CD14-positive monocyte (primary cell): Measurements from ENCODE around the gene LDB3. TPM values are rescaled to one million over a fixed set of nuclear protein-coding genes. Genes with fewer than 3 reads are reported as not detected.

Experiments used
- DNase-seq, 3 donors: peaks; one replicate each; pipeline ENCODE4 v3.0.0-alpha.2; 2011 to 2022
- H2AFZ ChIP-seq: 2 replicates; pipeline ENCODE4 v1.6.0; 2012; ENCODE audit warnings: mild to moderate bottlenecking, low read depth, low read length, inconsistent platforms; ENCODE audit not compliant: insufficient read depth, poor library complexity, severe bottlenecking
- H3K27ac ChIP-seq, 2 donors: 1 replicate in 1 of 2; 2 replicates in 1 of 2; pipeline ENCODE4 v1.5.1; 2012 to 2013; ENCODE audit warnings: low read length in 2 of 2, control low read depth in 1 of 2, inconsistent platforms in 1 of 2, low read depth in 1 of 2, mild to moderate bottlenecking in 1 of 2
- H3K27me3 ChIP-seq, 2 donors: one replicate each; pipeline versions ENCODE4 v1.6.0 to v1.6.1; 2011 to 2013; ENCODE audit warnings: low read length in 2 of 2; ENCODE audit not compliant: control insufficient read depth in 2 of 2, insufficient read depth in 2 of 2
- H3K36me3 ChIP-seq, 2 donors: replicated peaks in 1 of 2; 1 replicate in 1 of 2; 2 replicates in 1 of 2; pipeline versions ENCODE4 v1.5.1 to v1.6.1; 2012 to 2013; ENCODE audit warnings: low read length in 2 of 2, control low read depth in 1 of 2, inconsistent platforms in 1 of 2, mild to moderate bottlenecking in 1 of 2; ENCODE audit not compliant: insufficient read depth in 2 of 2, control insufficient read depth in 1 of 2
- H3K4me1 ChIP-seq, 2 donors: 1 replicate in 1 of 2; 2 replicates in 1 of 2; pipeline versions ENCODE4 v1.5.1 to v1.6.1; 2012 to 2013; ENCODE audit warnings: low read length in 2 of 2, control low read depth in 1 of 2, inconsistent platforms in 1 of 2, mild to moderate bottlenecking in 1 of 2, moderate library complexity in 1 of 2; ENCODE audit not compliant: insufficient read depth in 2 of 2, control insufficient read depth in 1 of 2
- H3K4me2 ChIP-seq: replicated peaks from 2 replicates; pipeline ENCODE3; 2012; ENCODE audit warnings: low read length, moderate library complexity, mild to moderate bottlenecking; ENCODE audit not compliant: poor library complexity, severe bottlenecking; ENCODE audit errors: extremely low read depth
- H3K4me3 ChIP-seq, 3 experiments: fragments of 200-600 bp in 1 of 3; sonication (generic) in 1 of 3; replicated peaks in 1 of 3; 1 replicate in 2 of 3; 2 replicates in 1 of 3; pipeline ENCODE4 v1.5.1; 2011 to 2013; ENCODE audit warnings: low read length in 3 of 3, mild to moderate bottlenecking in 3 of 3, control low read depth in 2 of 3, low read depth in 2 of 3, inconsistent platforms in 1 of 3, moderate library complexity in 1 of 3
- H3K79me2 ChIP-seq: 2 replicates; pipeline ENCODE4 v1.6.0; 2012; ENCODE audit warnings: mild to moderate bottlenecking, control low read depth, inconsistent platforms, low read length, moderate library complexity; ENCODE audit not compliant: insufficient read depth
- H3K9ac ChIP-seq: 2 replicates; pipeline ENCODE4 v1.6.0; 2017; ENCODE audit warnings: low read length, mild to moderate bottlenecking; ENCODE audit not compliant: insufficient read depth, poor library complexity, severe bottlenecking
- H3K9me3 ChIP-seq, 2 donors: replicated peaks in 1 of 2; 1 replicate in 1 of 2; 2 replicates in 1 of 2; pipeline versions ENCODE4 v1.5.1 to v1.6.1; 2012 to 2013; ENCODE audit warnings: low read length in 2 of 2, control low read depth in 1 of 2; ENCODE audit not compliant: control insufficient read depth in 1 of 2, insufficient read depth in 1 of 2
- H4K20me1 ChIP-seq: 2 replicates; pipeline ENCODE4 v1.6.0; 2012; ENCODE audit warnings: mild to moderate bottlenecking, low read length, control low read depth, moderate library complexity; ENCODE audit not compliant: insufficient read depth
- H3K27ac Mint-ChIP-seq, 7 donors: one replicate each; pipeline ENCODE4 v1.8.0; 2020; ENCODE audit warnings: mild to moderate bottlenecking in 7 of 7, mixed read lengths in 7 of 7, moderate library complexity in 6 of 7, inconsistent platforms in 2 of 7
- H3K27me3 Mint-ChIP-seq, 3 donors: one replicate each; pipeline ENCODE4 v1.8.0; 2021 to 2022; ENCODE audit warnings: low read depth in 3 of 3, mild to moderate bottlenecking in 3 of 3, mixed read lengths in 3 of 3, moderate library complexity in 3 of 3, inconsistent platforms in 1 of 3
- H3K36me3 Mint-ChIP-seq, 2 donors: one replicate each; pipeline ENCODE4 v1.8.0; 2020; ENCODE audit warnings: mixed read lengths in 2 of 2, inconsistent platforms in 1 of 2, mild to moderate bottlenecking in 1 of 2
- H3K4me1 Mint-ChIP-seq: one replicate; pipeline ENCODE4 v1.8.0; 2020; ENCODE audit warnings: mild to moderate bottlenecking, mixed read lengths
- H3K4me3 Mint-ChIP-seq, 2 donors: one replicate each; pipeline ENCODE4 v1.8.0; 2020; ENCODE audit warnings: mild to moderate bottlenecking in 2 of 2, mixed read lengths in 2 of 2, moderate library complexity in 1 of 2
- H3K9me3 Mint-ChIP-seq, 7 donors: one replicate each; pipeline ENCODE4 v1.8.0; 2020 to 2022; ENCODE audit warnings: mixed read lengths in 7 of 7, mild to moderate bottlenecking in 6 of 7, moderate library complexity in 6 of 7, inconsistent platforms in 2 of 7
- WGBS: methylation state at CpG from one replicate; pipeline ENCODE4 v1.1.5; 2013; ENCODE audit warnings: missing lambda C conversion rate; ENCODE audit not compliant: insufficient coverage; 5-methylcytosine and 5-hydroxymethylcytosine counted together
- intact Hi-C, 2 donors: fragments of 100-400 bp; cut with micrococcal nuclease; formaldehyde crosslinking; loops; one replicate each; pipeline versions ENCODE4 v1.15.0 to v1.15.1; 2023
- polyA plus RNA-seq, 3 donors: library from polyadenylated mRNA; depleted of rRNA in 1 of 3; unstranded in 2 of 3; stranded (reverse) in 1 of 3; fragments of 300-500 nt in 2 of 3; fragments of >200 nt in 1 of 3; fragmentation: Illumina TruSeq in 2 of 3; gene quantifications; 1 replicate in 2 of 3; 2 replicates in 1 of 3; pipeline ENCODE4 v1.2.3, GENCODE V29; 2012 to 2021
- TF ChIP-seq, protein P1 (sequence below): fragments of 200-600 bp; IDR thresholded peaks from one replicate; pipeline ENCODE4 v1.8.0; 2022; ENCODE audit warnings: antibody characterized with exemption, mild to moderate bottlenecking

LDB3 gene
- polyA plus RNA-seq, 3 donors: not detected

DNA sequence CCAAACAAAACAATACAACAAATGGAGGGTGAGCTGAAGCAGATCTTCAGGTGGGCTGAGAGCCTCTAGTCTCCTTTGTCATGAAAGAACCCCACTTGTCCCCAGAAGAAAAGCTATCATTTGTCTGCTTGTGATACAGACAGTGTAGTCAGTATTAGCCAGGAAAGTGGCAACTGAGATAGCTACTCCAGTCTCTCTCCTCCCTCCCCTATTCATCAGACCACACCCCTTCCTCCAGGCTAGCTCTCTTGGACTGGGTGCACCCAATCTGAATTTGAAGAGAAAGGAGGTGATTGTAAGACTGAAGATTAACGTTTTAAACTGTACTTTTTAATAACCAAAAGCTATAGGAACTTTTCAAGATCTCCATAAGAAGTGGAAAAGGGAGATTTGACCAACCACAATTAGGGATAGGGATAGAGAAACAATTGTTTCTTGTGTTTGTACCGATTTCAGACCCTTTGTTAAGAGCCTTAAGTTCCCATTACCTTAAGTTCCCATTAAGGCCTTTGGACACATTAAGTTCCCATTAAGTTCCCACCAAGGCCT, 102.2 kb downstream of the LDB3 start:
- TF ChIP-seq, protein P1, sequence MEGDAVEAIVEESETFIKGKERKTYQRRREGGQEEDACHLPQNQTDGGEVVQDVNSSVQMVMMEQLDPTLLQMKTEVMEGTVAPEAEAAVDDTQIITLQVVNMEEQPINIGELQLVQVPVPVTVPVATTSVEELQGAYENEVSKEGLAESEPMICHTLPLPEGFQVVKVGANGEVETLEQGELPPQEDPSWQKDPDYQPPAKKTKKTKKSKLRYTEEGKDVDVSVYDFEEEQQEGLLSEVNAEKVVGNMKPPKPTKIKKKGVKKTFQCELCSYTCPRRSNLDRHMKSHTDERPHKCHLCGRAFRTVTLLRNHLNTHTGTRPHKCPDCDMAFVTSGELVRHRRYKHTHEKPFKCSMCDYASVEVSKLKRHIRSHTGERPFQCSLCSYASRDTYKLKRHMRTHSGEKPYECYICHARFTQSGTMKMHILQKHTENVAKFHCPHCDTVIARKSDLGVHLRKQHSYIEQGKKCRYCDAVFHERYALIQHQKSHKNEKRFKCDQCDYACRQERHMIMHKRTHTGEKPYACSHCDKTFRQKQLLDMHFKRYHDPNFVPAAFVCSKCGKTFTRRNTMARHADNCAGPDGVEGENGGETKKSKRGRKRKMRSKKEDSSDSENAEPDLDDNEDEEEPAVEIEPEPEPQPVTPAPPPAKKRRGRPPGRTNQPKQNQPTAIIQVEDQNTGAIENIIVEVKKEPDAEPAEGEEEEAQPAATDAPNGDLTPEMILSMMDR: no peak
- Histone ChIP-seq H3K4me2 (no peak overlapping the region), H3K27ac (no peak overlapping the region), H3K36me3 (no peaks in the 10 kb centered on the region), H4K20me1 (no peaks in the 10 kb centered on the region), H3K4me3 (no peak overlapping the region), H3K27me3 (peaks cover 2 to 11% of the 10 kb centered on the region in 2 donors), H3K4me1 (no peaks in the 10 kb centered on the region), H2AFZ (no peak overlapping the region), H3K79me2 (no peaks in the 10 kb centered on the region), H3K9ac (no peak overlapping the region), H3K9me3 (no peaks in the 10 kb centered on the region)
- intact Hi-C loops: no loop called here
- no peaks in the 10 kb centered on the region for H3K4me1 Mint-ChIP-seq
- WGBS: no CpG with 5 or more reads among the region's 2 CpGs
- no peak overlapping the region for H3K27ac Mint-ChIP-seq
- no peak overlapping the region for H3K4me3 Mint-ChIP-seq
- no peak for DNase-seq
- peaks cover 16 to 29% (median 22%) of the 10 kb centered on the region in 3 donors for H3K27me3 Mint-ChIP-seq
- H3K9me3 Mint-ChIP-seq: peaks cover 0 to 1% (median 0%) of the 10 kb centered on the region in 7 donors
- no peaks in the 10 kb centered on the region for H3K36me3 Mint-ChIP-seq

DNA sequence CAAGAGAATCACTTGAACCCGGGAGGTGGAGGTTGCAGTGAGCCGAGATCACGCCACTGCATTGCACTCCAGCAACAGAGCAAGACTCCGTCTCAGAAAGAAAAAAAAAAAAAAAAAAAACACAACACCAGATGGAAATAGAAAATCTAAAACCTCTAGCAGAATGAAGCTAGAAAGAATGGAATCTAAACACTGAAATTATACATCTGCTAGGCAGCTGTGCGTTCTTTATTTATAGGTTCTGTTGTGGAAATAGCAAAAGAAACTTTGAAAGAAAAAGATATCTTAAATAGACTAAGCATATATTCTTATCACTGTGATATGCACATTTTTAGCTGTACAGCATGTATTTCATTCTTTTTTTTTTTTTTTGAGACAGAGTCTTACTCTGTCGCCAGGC, 105.2 kb downstream of the LDB3 start:
- Mint-ChIP-seq H3K4me1 (no peaks in the 10 kb centered on the region), H3K9me3 (no peaks in the 10 kb centered on the region), H3K4me3 (no peak overlapping the region), H3K27ac (no peak overlapping the region), H3K36me3 (no peaks in the 10 kb centered on the region), H3K27me3 (peaks cover 12 to 16% (median 15%) of the 10 kb centered on the region in 3 donors)
- Histone ChIP-seq H2AFZ (no peak overlapping the region), H3K4me2 (no peak overlapping the region), H3K9ac (no peak overlapping the region), H3K27ac (no peak overlapping the region), H3K4me1 (no peaks in the 10 kb centered on the region), H4K20me1 (no peaks in the 10 kb centered on the region), H3K79me2 (no peaks in the 10 kb centered on the region), H3K9me3 (no peaks in the 10 kb centered on the region), H3K27me3 (peaks cover 2 to 15% of the 10 kb centered on the region in 2 donors), H3K36me3 (no peaks in the 10 kb centered on the region), H3K4me3 (no peak overlapping the region)
- WGBS: 100% methylated on average over 1 of the region's 6 CpGs
- TF ChIP-seq, protein P1: no peak
- no peak for DNase-seq
- intact Hi-C loops: no loop called here
